CD4-positive, CD25-positive, alpha-beta regulatory T cell (primary cell): ENCODE measurements around the gene MAJIN. TPM values are rescaled to one million over a fixed set of nuclear protein-coding genes. Genes with fewer than 3 reads are reported as not detected.

Source experiments
- ATAC-seq, 2 donors: fragments of 150-1000 bp; cut with Tn5 transposase; one replicate each; pipeline ENCODE4 v1.10.0; 2021; ENCODE audit warnings: low read depth in 2 of 2, moderate number of reproducible peaks in 2 of 2, moderate library complexity in 1 of 2
- DNase-seq, 3 donors: peaks; one replicate each; pipeline versions ENCODE4 v3.0.0 to v3.0.0-alpha.2; 2012 to 2022; ENCODE audit warnings: mixed read lengths in 1 of 3
- H3K27ac ChIP-seq: one replicate; pipeline ENCODE4 v1.7.0; 2013; ENCODE audit warnings: mild to moderate bottlenecking, low read length; ENCODE audit not compliant: insufficient read depth, poor library complexity, severe bottlenecking
- H3K27me3 ChIP-seq: one replicate; pipeline ENCODE4 v1.7.0; 2013; ENCODE audit warnings: low read length; ENCODE audit not compliant: control insufficient read depth, insufficient read depth
- H3K36me3 ChIP-seq: one replicate; pipeline ENCODE4 v1.7.0; 2013; ENCODE audit warnings: mild to moderate bottlenecking, low read length, moderate library complexity; ENCODE audit not compliant: control insufficient read depth, insufficient read depth
- H3K4me1 ChIP-seq: 2 replicates; pipeline ENCODE4 v1.7.0; 2013; ENCODE audit warnings: mild to moderate bottlenecking, low read length; ENCODE audit not compliant: insufficient read depth, control insufficient read depth, poor library complexity, severe bottlenecking
- H3K4me3 ChIP-seq: one replicate; pipeline ENCODE4 v1.7.0; 2013; ENCODE audit warnings: low read depth, mild to moderate bottlenecking, low read length, moderate library complexity
- H3K9me3 ChIP-seq, 2 experiments: 1 replicate in 1 of 2; 2 replicates in 1 of 2; pipeline ENCODE4 v1.7.0; 2013; ENCODE audit warnings: low read length in 2 of 2, mild to moderate bottlenecking in 1 of 2, moderate library complexity in 1 of 2; ENCODE audit not compliant: control insufficient read depth in 2 of 2
- H3K27ac Mint-ChIP-seq, 3 donors: one replicate each; pipeline ENCODE4 v1.8.0; 2020 to 2022; ENCODE audit warnings: mild to moderate bottlenecking in 3 of 3, mixed read lengths in 3 of 3, moderate library complexity in 2 of 3
- H3K27me3 Mint-ChIP-seq: one replicate; pipeline ENCODE4 v1.8.0; 2022; ENCODE audit warnings: mild to moderate bottlenecking, mixed read lengths
- H3K36me3 Mint-ChIP-seq: one replicate; pipeline ENCODE4 v1.8.0; 2020; ENCODE audit warnings: mixed read lengths
- H3K4me1 Mint-ChIP-seq, 4 donors: one replicate each; pipeline ENCODE4 v1.8.0; 2020 to 2022; ENCODE audit warnings: mixed read lengths in 4 of 4, mild to moderate bottlenecking in 1 of 4
- H3K4me3 Mint-ChIP-seq, 4 donors: one replicate each; pipeline ENCODE4 v1.8.0; 2020 to 2022; ENCODE audit warnings: mild to moderate bottlenecking in 4 of 4, mixed read lengths in 4 of 4, moderate library complexity in 3 of 4
- H3K9me3 Mint-ChIP-seq, 7 donors: one replicate each; pipeline ENCODE4 v1.8.0; 2020 to 2022; ENCODE audit warnings: mixed read lengths in 7 of 7, mild to moderate bottlenecking in 3 of 7, moderate library complexity in 2 of 7
- polyA plus RNA-seq, 4 donors: library from polyadenylated mRNA; unstranded; fragments of 300-500 nt; fragmentation: Illumina TruSeq; gene quantifications; one replicate each; pipeline ENCODE4 v1.2.3, GENCODE V29; 2021
- total RNA-seq: library from RNA; stranded (reverse); gene quantifications from one replicate; pipeline ENCODE4 v1.2.3, GENCODE V29; 2022

MAJIN gene
- total and polyA plus RNA-seq, 5 donors from 2014 or later, result 0.46 to 0.64 (median 0.51) TPM; not detected in 2

DNA sequence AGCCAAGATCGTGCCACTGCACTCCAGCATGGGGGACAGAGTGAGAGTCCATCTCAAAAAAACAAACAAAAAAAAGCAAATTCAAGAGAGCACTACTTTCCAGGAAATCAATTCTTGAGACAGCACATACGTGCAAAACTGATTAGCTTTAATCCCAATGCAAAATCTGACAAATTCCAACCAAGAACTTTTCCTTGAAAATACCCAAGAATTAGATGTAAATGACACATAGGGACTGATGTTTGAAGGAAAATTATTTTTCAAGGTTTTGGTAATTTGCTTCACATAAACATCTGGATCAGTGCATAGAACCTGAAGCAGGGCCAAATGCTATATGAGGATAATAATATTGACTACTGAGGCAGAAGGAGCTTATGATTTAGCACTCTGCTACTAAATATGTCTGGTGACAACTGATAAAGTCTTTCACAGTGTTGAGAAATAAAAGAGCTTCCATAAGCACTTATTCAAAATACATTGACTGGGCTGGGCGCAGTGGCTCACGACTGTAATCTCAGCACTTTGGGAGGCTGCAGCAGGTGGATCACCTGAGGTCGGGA, 8.8 kb downstream of the MAJIN start:
- Histone ChIP-seq H3K27me3 (peaks cover 2% of the 10 kb centered on the region), H3K9me3 (no peaks in the 10 kb centered on the region), H3K36me3 (no peaks in the 10 kb centered on the region), H3K27ac (no peak overlapping the region), H3K4me3 (no peak overlapping the region), H3K4me1 (no peaks in the 10 kb centered on the region)
- Mint-ChIP-seq H3K9me3 (no peaks in the 10 kb centered on the region), H3K4me3 (no peak overlapping the region), H3K4me1 (no peaks in the 10 kb centered on the region), H3K27ac (no peak overlapping the region), H3K36me3 (no peaks in the 10 kb centered on the region), H3K27me3 (peaks cover 12% of the 10 kb centered on the region)
- no peak for ATAC-seq
- no peak for DNase-seq

DNA sequence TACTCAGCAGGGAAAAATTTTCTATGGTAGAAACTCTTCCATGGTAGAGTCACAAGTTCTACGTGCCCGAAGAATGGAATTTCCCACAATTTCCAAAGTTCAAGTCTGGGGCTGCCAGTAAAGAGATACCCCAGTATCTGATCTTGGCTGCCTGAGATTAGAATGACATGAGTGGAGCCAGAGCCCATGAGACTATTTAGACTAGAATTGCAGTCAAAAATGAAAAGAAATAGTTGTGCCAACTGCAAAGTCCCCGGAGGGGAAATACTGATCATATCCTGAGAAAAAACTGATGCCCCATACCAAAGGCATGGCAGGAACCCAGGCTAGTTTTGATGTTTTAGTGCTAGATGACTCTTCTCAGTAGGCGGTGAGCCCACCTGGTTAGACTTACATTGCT, 11.2 kb downstream of the MAJIN start:
- Mint-ChIP-seq H3K27ac (peak overlapping the region in 1 of 3 donors; percentile 35), H3K4me1 (no peaks in the 10 kb centered on the region), H3K36me3 (no peaks in the 10 kb centered on the region), H3K27me3 (peaks cover 18% of the 10 kb centered on the region), H3K4me3 (no peak overlapping the region), H3K9me3 (no peaks in the 10 kb centered on the region)
- peaks cover 2% of the 10 kb centered on the region for H3K27me3 ChIP-seq
- H3K27ac ChIP-seq, result no peak overlapping the region
- no peak for ATAC-seq
- no peaks in the 10 kb centered on the region for H3K4me1 ChIP-seq
- no peaks in the 10 kb centered on the region for H3K36me3 ChIP-seq
- no peak for DNase-seq
- H3K9me3 ChIP-seq, result no peaks in the 10 kb centered on the region
- no peak overlapping the region for H3K4me3 ChIP-seq

DNA sequence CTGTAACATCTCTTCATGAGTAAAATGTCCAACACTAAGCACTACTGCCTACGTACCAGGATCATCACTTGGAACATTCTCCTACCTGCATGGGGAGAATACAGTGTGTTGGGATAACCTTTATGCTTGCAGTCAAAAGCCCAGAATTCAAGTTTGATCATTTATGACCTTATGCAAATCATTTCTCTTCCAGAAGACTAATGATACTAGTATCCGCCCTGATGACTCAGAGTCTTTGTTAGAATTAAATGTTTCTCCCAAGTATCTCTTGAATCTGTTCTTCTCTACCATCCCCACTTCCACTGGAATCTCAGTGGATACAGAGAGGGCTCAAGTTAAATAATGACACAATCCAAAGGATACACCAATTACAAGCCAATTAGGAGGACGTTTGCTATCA, 12.4 kb downstream of the MAJIN start:
- Mint-ChIP-seq H3K4me3 (no peak overlapping the region), H3K27ac (no peak overlapping the region), H3K9me3 (no peaks in the 10 kb centered on the region), H3K27me3 (peaks cover 27% of the 10 kb centered on the region), H3K4me1 (no peaks in the 10 kb centered on the region), H3K36me3 (no peaks in the 10 kb centered on the region)
- H3K4me3 ChIP-seq, result no peak overlapping the region
- H3K27me3 ChIP-seq, result peaks cover 8% of the 10 kb centered on the region
- DNase-seq, result no peak
- H3K36me3 ChIP-seq, result no peaks in the 10 kb centered on the region
- no peaks in the 10 kb centered on the region for H3K9me3 ChIP-seq
- no peak for ATAC-seq
- no peak overlapping the region for H3K27ac ChIP-seq
- no peaks in the 10 kb centered on the region for H3K4me1 ChIP-seq

DNA sequence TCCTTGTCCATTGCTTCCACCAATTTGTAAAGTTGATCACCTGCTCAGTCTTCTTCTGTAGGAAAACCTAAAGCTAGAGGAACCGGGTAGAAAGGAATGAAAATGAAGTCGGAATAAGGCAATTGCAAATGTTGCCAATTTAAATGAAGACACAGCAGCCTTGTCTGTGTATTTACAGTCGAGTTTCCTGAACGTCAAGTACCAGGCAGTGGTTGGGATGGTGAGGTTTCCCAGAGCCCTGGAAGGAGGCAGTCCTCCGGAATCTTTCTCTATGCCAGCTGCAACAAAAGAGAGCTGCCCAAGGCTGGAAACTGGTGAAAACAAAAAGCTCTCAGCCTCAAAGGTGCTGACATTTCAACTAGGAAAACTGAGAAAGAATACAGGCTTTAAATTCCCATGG, 17.7 kb downstream of the MAJIN start:
- H3K4me3 ChIP-seq, result no peak overlapping the region
- no peak for ATAC-seq

DNA sequence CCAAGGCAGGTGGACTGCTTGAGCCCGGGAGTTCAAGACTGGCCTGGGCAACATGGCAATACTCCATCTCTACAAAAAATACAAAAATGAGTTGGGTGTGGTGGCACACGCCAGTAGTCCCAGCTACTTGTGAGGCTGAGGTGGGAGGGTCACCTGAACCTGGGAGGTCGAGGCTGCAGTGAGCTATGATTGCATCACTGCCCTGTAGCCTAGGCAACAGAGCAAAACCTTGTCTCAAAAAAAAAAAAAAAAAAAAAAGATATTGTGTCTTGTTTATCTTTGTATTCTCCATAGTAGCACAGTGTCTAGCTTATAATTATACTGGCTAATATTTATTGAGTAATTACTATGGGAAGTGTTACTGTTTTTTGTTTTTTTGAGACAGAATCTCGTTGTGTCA, 20.4 kb downstream of the MAJIN start:
- H3K4me3 ChIP-seq, result no peak overlapping the region
- no peaks in the 10 kb centered on the region for H3K4me1 ChIP-seq
- peaks cover 43% of the 10 kb centered on the region for H3K27me3 Mint-ChIP-seq
- H3K9me3 Mint-ChIP-seq, result no peaks in the 10 kb centered on the region
- H3K4me3 Mint-ChIP-seq, result no peak overlapping the region
- peaks cover 9% of the 10 kb centered on the region for H3K27me3 ChIP-seq
- H3K9me3 ChIP-seq, result no peaks in the 10 kb centered on the region
- no peak overlapping the region for H3K27ac Mint-ChIP-seq
- ATAC-seq (no peak), DNase-seq (no peak)
- no peak overlapping the region for H3K27ac ChIP-seq
- no peaks in the 10 kb centered on the region for H3K36me3 ChIP-seq
- no peaks in the 10 kb centered on the region for H3K4me1 Mint-ChIP-seq
- no peaks in the 10 kb centered on the region for H3K36me3 Mint-ChIP-seq

More for the DNA sequence above, 17.7 kb downstream of the MAJIN start:
- no peaks in the 10 kb centered on the region for H3K9me3 ChIP-seq
- H3K27ac ChIP-seq, result no peak overlapping the region
- H3K36me3 ChIP-seq, result no peaks in the 10 kb centered on the region
- H3K9me3 Mint-ChIP-seq, result no peaks in the 10 kb centered on the region
- no peaks in the 10 kb centered on the region for H3K36me3 Mint-ChIP-seq
- no peak for DNase-seq
- H3K27me3 ChIP-seq, result peaks cover 9% of the 10 kb centered on the region
- no peak overlapping the region for H3K4me3 Mint-ChIP-seq
- H3K27ac Mint-ChIP-seq, result no peak overlapping the region
- H3K4me1 Mint-ChIP-seq, result no peaks in the 10 kb centered on the region
- peaks cover 34% of the 10 kb centered on the region for H3K27me3 Mint-ChIP-seq
- H3K4me1 ChIP-seq, result no peaks in the 10 kb centered on the region

DNA sequence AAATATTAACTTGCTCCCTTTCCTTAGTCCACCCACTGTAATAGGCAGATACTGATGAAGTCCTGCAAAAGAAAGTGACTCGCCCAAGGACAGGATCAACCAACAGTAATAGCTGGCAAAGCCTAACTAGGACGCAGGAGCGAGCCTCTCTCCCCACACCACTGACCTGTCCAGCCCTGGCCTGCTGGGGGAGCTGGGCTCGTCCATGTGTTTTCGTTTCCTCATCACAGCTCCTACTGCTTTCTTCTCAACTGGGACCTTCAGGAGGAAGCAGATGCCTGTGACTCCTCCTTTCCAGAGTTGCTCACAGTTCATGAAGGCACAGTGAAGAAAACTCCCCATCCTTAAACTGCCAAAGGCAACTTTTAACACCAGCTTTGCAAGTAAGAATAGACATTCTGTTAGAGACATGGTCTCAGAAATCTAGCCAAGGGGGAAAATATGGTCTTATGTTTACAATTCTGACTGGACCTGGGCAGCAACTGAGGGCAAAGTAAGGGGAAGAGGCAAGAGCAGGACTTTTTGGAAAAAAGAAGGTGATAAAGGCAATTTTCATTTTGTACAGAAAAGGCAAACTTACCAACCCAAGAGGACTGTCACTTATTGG, 24.6 kb downstream of the MAJIN start:
- no peak overlapping the region for H3K4me3 ChIP-seq
- no peak overlapping the region for H3K27ac ChIP-seq
- no peaks in the 10 kb centered on the region for H3K36me3 Mint-ChIP-seq
- H3K9me3 ChIP-seq, result no peaks in the 10 kb centered on the region
- H3K27me3 Mint-ChIP-seq, result peaks cover 52% of the 10 kb centered on the region
- H3K9me3 Mint-ChIP-seq, result no peaks in the 10 kb centered on the region
- peaks cover 9% of the 10 kb centered on the region for H3K27me3 ChIP-seq
- DNase-seq, result no peak
- peak overlapping the region in 1 of 4 donors; percentile 21 for H3K4me3 Mint-ChIP-seq
- no peaks in the 10 kb centered on the region for H3K4me1 ChIP-seq
- ATAC-seq, result no peak
- no peaks in the 10 kb centered on the region for H3K36me3 ChIP-seq
- H3K27ac Mint-ChIP-seq, result peak overlapping the region in 1 of 3 donors; percentile 26
- H3K4me1 Mint-ChIP-seq, result no peaks in the 10 kb centered on the region

DNA sequence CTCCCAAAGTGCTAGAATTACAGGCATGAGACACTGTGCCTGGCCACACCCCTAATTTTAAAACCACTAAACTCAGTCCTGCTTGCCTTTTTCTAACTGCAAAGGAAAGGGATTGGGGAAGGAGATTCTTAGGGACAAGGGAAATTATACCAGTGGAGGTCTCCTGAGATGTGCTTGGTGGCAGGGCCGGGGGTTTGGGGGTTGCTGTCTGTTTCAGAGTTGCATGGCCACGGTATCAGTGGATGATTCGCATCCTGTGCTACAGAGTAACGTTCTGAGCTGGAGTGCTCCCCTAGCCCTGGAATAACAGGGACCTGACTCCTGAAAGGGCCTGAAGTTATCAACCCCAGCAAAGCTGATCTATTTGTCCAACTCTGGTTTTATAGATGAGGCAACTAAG, 35.4 kb downstream of the MAJIN start:
- peaks cover 20% of the 10 kb centered on the region for H3K27me3 Mint-ChIP-seq
- peaks cover under 1% of the 10 kb centered on the region for H3K27me3 ChIP-seq
- H3K27ac Mint-ChIP-seq, result no peak overlapping the region
- H3K27ac ChIP-seq, result no peak overlapping the region
- H3K4me3 ChIP-seq, result no peak overlapping the region
- no peaks in the 10 kb centered on the region for H3K9me3 ChIP-seq
- H3K36me3 Mint-ChIP-seq, result peaks cover 21% of the 10 kb centered on the region
- H3K4me1 Mint-ChIP-seq, result peaks cover 0 to 2% (median 0%) of the 10 kb centered on the region in 4 donors
- no peak overlapping the region for H3K4me3 Mint-ChIP-seq
- DNase-seq (no peak), ATAC-seq (no peak)
- no peaks in the 10 kb centered on the region for H3K4me1 ChIP-seq
- peaks cover 0 to under 1% (median 0%) of the 10 kb centered on the region in 7 donors for H3K9me3 Mint-ChIP-seq
- peaks cover 16% of the 10 kb centered on the region for H3K36me3 ChIP-seq
